ENCODE results near the gene CD200. TPM values are rescaled to one million over a fixed set of nuclear protein-coding genes. Genes with fewer than 3 reads are reported as not detected.

The CD200 gene
- total RNA-seq, 1 donor from 2014 or later, result 9.9 TPM

DNA sequence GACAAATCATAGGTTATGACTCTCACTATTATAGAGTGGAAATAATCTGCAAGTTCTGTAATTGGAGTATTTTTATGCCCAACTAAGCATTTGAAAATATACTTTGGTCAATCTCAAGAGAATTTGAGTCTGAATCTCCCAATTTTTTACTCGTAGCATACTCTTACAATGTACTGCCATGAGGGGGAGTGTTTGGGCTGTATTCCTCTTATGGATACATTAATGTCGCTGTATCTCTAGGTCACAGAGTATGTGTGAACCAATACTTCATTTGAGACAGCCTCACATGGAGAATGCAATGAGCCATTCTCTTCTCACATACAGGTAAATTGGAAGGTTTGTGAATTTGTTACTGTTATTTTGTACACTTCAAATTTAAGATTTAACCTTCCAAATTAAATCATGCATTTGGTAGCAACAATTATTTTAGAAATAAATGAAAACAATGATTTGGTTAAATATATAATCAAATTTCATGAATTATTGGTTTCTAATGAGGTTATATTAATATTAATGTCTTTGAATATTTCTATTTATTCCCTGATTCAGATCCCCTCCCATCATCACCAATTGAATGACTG lies 5.5 kb upstream of the CD200 start:
- no peak for DNase-seq (ENCODE audit: extremely low read depth, low read depth, low spot score)

GRCh38 chr3:112331851-112332250 lies 1.1 kb upstream of the CD200 start:
- DNase-seq (ENCODE audit: extremely low read depth, low read depth, low spot score), result no peak

- DNase-seq (ENCODE audit: extremely low read depth, low read depth, low spot score), result no peak
Measured at GRCh38 chr3:112333381-112334317, 693 bp downstream of the CD200 start.

DNA sequence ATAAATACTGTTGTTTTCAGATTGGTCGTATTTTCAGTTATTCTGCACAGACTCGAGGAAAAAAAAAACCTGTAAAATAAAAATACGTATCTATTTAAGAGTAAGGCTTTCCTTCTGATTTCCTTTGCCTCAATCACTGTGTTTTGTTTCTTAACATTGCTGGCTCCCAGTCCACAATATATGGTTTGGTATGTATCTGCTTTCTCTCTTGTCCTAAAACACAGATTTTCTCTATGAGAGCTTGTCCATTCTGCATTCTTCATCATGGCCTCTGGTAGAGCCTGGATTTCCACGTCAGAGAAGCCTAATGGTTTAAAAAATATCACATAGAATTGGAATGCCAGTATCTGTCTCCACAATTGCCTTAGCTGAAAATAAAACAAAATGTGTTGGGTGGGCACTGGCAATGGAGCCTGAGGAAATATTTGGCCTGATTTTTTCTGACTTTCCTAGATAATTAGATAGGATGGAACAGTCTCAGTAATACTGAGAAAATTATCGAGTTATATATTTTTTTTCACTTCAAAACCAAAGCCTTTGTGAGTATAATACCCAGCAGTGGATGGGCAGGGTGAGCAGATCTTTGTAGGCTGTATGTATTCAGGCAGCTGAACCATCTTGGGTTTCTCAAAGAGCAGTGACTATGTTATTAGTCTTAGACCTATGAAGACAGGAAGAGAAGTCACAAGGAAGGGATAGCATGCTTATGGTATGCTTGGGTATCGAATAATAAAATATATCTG lies 1.9 kb downstream of the CD200 start:
- no peak for DNase-seq (ENCODE audit: extremely low read depth, low read depth, low spot score)

GRCh38 chr3:112335434-112335781 lies 2.5 kb downstream of the CD200 start:
- no peak for DNase-seq (ENCODE audit: extremely low read depth, low read depth, low spot score)

- DNase-seq (ENCODE audit: extremely low read depth, low read depth, low spot score), result no peak
Measured at GRCh38 chr3:112338021-112338726, 5.2 kb downstream of the CD200 start.

- DNase-seq (ENCODE audit: extremely low read depth, low read depth, low spot score), result no peak
Measured at GRCh38 chr3:112338727-112339056, 5.7 kb downstream of the CD200 start.

- no peak for DNase-seq (ENCODE audit: extremely low read depth, low read depth, low spot score)
Measured at GRCh38 chr3:112339134-112339533, 6.2 kb downstream of the CD200 start.

DNA sequence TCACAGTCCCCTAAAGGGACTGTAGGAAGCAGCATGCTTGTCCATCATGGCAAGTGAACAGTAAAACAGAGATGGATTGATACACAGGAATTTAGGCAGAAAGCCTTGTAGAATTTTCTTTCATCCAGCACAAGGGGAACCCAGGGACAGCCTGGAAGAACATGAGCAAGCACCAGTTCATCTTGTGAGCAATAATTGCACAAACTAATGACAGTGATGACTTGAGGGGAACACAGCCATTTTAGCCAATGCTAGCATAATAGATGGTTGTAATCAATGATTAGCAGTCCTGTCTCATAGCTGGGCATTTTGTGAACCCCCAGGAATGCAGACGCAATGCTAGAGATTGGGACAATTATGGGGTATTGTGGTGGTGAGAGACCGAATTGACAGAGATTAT lies 6.7 kb downstream of the CD200 start:
- no peak for DNase-seq (ENCODE audit: extremely low read depth, low read depth, low spot score)

DNA sequence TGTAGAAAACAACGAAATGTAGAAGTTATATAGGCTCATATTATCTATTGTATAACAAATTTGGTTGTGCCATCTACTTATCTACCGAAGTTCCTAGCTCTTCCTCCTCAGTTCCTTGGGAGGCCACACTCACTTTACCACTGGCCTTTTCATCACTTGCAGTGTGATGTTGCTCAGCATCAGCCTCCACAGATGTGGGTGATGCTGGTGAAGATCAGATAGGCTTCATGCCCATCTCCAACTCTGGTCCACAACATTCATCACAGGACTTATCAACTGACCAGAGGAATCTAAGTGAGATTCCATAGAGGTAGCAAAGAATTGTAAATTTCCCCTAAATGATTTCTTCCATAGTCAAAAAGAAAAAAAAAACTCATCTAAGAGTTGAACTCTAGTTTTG lies 8.4 kb downstream of the CD200 start:
- DNase-seq (ENCODE audit: extremely low read depth, low read depth, low spot score), result no peak

DNA sequence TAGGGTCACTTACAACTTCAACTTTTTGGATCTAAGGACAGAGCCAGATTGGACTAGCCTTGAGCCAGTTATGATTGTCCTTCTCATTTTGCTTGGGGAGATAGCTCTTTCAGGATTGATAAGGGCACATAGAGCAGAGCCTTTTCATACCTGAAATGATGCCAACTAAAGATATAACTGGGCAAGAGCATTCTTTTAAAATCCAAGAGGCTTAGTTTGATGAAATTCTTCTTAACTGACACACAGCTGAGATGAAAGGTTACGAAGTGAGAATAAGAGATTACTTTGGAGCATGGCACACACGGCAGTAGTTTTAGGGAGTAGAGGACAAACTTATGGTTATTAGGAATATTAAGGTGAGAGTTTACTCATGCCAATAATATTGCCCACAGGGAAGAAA lies 12.7 kb downstream of the CD200 start:
- DNase-seq (ENCODE audit: extremely low read depth, low read depth, low spot score), result no peak

DNA sequence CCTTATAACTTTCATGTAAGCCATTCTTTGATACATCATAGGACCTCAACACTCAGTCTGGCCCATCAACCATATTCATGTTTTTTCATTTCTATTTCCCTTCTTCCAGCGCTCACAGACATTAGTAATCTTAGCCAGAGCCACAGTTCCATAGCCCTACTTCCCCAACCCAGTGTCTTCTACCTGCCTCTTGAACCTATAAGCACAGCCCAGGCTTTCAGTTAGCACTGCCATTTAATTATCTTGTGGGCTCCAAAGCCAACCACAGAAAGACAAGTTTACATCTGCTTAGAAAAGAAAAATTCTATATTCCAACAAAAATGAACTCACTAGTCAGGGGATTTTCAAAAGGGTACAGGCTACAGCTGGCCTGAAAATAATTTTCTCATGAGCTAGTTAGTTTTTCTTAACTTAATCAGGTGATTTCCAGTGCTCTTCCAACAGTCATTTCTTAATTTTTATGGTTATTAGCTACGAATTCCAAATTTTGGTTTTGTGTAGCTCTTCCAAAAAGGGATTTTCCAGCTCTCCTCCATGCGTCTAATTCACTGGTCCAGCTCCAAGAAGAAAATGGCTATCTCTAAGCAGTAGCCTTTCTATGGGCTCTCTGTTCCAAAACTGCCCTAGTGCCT lies 13.7 kb downstream of the CD200 start:
- DNase-seq (ENCODE audit: extremely low read depth, low read depth, low spot score), result no peak

GRCh38 chr3:112348943-112349342 lies 16.0 kb downstream of the CD200 start:
- no peak for DNase-seq (ENCODE audit: extremely low read depth, low read depth, low spot score)

DNA sequence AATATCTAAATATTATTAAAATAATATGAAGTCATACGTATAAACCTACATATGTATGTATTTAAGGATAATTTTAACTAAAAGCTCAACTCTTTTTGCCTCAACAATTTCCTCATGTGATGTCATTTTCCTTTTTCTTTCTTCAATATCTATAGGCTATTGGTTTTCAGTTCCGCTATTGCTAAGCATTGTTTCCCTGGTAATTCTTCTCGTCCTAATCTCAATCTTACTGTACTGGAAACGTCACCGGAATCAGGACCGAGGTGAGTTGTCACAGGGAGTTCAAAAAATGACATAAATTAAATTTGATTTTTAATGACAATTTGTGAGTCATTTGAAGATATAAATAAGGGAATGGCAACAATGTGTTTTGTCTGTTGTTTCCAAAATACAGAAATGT lies 16.6 kb downstream of the CD200 start:
- DNase-seq (ENCODE audit: extremely low read depth, low read depth, low spot score), result no peak

DNA sequence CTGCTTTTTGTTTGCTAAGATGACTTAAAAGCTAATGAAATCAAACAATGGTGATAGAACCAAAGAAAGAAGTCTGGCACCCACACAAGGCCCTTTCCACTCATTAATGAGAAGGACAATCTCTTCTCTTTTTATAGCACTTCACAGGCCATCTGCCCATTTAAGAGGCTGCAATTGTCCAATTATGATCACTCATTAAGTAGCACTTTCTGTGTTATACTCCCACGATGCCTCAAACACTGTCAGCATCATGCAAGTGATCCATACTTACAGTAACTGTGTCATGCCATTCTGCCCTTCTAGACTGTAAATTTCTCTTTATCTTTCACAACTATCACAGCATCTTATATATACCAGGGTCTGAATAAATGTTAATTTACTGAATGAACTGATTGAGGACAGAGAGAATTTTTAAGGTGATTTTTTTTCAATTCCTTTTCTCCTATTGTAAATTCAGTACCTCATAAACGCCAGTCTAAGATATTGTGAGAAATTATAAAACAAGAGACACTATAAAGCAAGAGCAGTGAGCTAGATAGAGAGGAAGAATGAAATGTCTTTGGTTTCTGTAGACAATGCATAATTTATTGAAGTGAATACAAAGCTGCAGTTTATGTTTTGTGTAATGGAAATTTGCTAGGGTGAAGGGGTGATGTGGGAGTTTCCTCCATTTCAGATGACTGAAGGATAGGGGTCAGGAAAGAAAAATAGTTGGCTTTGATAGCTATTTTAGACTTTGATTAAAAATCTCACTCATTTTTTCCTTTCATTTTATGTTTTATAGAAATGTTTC lies 17.3 kb downstream of the CD200 start:
- DNase-seq (ENCODE audit: extremely low read depth, low read depth, low spot score), result no peak

DNA sequence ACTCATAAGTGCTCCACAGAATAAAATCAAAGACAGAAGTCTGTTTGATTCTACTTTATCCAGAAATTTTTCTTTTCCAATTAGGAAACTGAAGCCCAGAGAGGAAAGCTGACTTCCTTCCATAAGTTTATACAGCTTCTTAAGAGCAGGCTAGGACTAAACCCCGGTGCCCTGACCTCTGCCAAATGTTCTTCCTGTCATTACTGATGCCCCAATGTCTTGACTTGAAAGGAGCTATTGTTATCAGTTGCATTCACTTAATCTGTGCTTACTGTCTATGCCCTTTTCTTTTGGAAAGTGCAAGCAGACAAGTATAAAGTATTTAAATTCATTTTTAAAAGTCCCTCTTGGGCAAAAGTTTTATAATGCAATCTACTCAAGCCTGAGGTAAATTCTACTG lies 18.1 kb downstream of the CD200 start:
- no peak for DNase-seq (ENCODE audit: extremely low read depth, low read depth, low spot score)

DNA sequence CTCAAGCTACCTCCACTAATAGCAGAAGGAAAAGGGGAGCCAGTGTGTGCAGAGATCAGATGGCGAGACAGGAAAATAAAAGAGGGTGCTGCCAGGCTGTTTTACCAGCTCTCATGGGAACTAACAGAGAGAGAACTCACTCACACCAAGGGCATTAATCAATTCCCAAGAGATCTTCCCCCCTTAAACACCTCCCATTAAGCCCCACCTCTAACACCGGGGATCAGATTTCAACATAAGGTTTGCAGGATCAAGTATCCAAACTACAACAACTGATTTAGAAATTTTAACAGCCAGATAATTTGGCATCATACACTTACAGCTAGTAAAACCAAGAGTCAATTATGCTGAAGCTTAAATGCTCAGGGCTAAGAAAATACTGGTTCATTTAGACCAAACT lies 18.9 kb downstream of the CD200 start:
- no peak for DNase-seq (ENCODE audit: extremely low read depth, low read depth, low spot score)

DNA sequence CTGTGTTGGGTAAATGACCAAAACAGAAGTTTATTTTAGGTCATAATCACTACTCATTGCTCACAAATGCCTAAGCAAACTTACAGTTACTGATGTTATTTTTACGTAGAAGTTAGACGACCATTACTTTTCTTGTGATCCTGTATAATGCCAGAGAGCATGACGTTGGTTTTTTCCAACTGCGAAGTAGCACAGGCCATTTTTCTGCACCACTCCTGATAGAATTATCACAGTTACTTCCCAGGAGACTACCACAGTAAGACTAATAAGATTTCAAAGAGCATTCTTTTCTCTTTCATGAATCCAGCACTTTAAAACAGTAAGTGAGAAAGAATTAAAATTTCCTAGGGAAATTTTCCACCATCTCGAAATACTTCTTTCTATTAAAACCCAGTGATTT lies 19.8 kb downstream of the CD200 start:
- no peak for DNase-seq (ENCODE audit: extremely low read depth, low read depth, low spot score)

GRCh38 chr3:112353365-112353764 lies 20.4 kb downstream of the CD200 start:
- DNase-seq (ENCODE audit: extremely low read depth, low read depth, low spot score), result no peak
